Measurements from ENCODE around the gene ARHGAP32.
"Not testable (repeated sequence)": the region's sequence is repeated elsewhere in the genome, so short reads cannot be mapped to it uniquely, and the experiment has no call there.

ARHGAP32 gene

GRCh38 chr11:128928400-128928799 lies 263.7 kb downstream of the ARHGAP32 start:
- DNase-seq, result no peak

- no peak for DNase-seq
Measured at GRCh38 chr11:128927683-128928336, 264.3 kb downstream of the ARHGAP32 start.

- no peak for DNase-seq
Measured at GRCh38 chr11:128927108-128927461, 265.0 kb downstream of the ARHGAP32 start.

GRCh38 chr11:128926437-128927107 lies 265.6 kb downstream of the ARHGAP32 start:
- no peak for DNase-seq

- DNase-seq, result no peak
Measured at GRCh38 chr11:128926000-128926399, 266.1 kb downstream of the ARHGAP32 start.

- no peak for DNase-seq
Measured at GRCh38 chr11:128925250-128925600, 266.9 kb downstream of the ARHGAP32 start.

- DNase-seq, result no peak
Measured at GRCh38 chr11:128924510-128925249, 267.4 kb downstream of the ARHGAP32 start.

- DNase-seq, result no peak
Measured at GRCh38 chr11:128924104-128924503, 268.0 kb downstream of the ARHGAP32 start.

GRCh38 chr11:128921793-128922192 lies 270.3 kb downstream of the ARHGAP32 start:
- no peak for DNase-seq

GRCh38 chr11:128920666-128921065 lies 271.5 kb downstream of the ARHGAP32 start:
- no peak for DNase-seq

- DNase-seq, result not testable (repeated sequence)
Measured at GRCh38 chr11:128919635-128920034, 272.5 kb downstream of the ARHGAP32 start.

GRCh38 chr11:128919216-128919615 lies 272.9 kb downstream of the ARHGAP32 start:
- no peak for DNase-seq

GRCh38 chr11:128917144-128917724 lies 274.9 kb downstream of the ARHGAP32 start:
- no peak for DNase-seq

GRCh38 chr11:128916681-128917080 lies 275.4 kb downstream of the ARHGAP32 start:
- DNase-seq, result no peak

- DNase-seq, result no peak
Measured at GRCh38 chr11:128916037-128916572, 276.0 kb downstream of the ARHGAP32 start.

- DNase-seq, result no peak
Measured at GRCh38 chr11:128915149-128915521, 277.0 kb downstream of the ARHGAP32 start.
